ENCODE results near the gene CMSS1.

GRCh38 chr3:100059472-100059871 lies 241.8 kb downstream of the CMSS1 start:
- TF ChIP-seq L3MBTL2 (conservative IDR thresholded peaks at IDR 0.05) (no peak), BHLHE40 (IDR thresholded peaks at IDR 0.05; ENCODE audit: borderline replicate concordance) (no peak), FOXM1 (IDR thresholded peaks at IDR 0.05; ENCODE audit: borderline replicate concordance) (no peak)
